ENCODE measurements around the gene WBP2NL.

The WBP2NL gene

GRCh38 chr22:41968601-41969000 is 30.0 kb upstream of the WBP2NL start:
- Histone ChIP-seq H3K36me3 (ENCODE audit: control insufficient read depth in 1 of 2, insufficient read depth in 2 of 2, low read length in 2 of 2) (no peaks in the 10 kb centered on the region), H3K27me3 (ENCODE audit: low read depth, low read length) (no peaks in the 10 kb centered on the region), H3K27ac (ENCODE audit: low read length) (no peak overlapping the region), H3K4me1 (ENCODE audit: control insufficient read depth in 1 of 2, insufficient read depth in 2 of 2, low read length in 2 of 2) (no peaks in the 10 kb centered on the region), H3K4me3 (ENCODE audit: low read depth in 1 of 2, low read length in 2 of 2) (no peak overlapping the region), H3K9me3 (ENCODE audit: control insufficient read depth in 1 of 2, low read length in 2 of 2) (no peaks in the 10 kb centered on the region)

GRCh38 chr22:41969110-41969646 is 29.4 kb upstream of the WBP2NL start, which contains the start of gene SEPTIN3:
Gene SEPTIN3, plus strand, starts transcription at chr22:41969443. Its CDS starts 2,050 bp downstream, at chr22:41971493.
- H3K36me3 ChIP-seq (ENCODE audit: control insufficient read depth in 1 of 2, insufficient read depth in 2 of 2, low read length in 2 of 2) = no peaks in the 10 kb centered on the region

GRCh38 chr22:41970601-41971000 is 28.0 kb upstream of the WBP2NL start:
- no peaks in the 10 kb centered on the region for H3K4me1 ChIP-seq (ENCODE audit: control insufficient read depth in 1 of 2, insufficient read depth in 2 of 2, low read length in 2 of 2)
- H3K27me3 ChIP-seq (ENCODE audit: low read depth, low read length) = no peaks in the 10 kb centered on the region
- H3K27ac ChIP-seq (ENCODE audit: low read length) = no peak overlapping the region
- H3K4me3 ChIP-seq (ENCODE audit: low read depth in 1 of 2, low read length in 2 of 2) = no peak overlapping the region
- H3K9me3 ChIP-seq (ENCODE audit: control insufficient read depth in 1 of 2, low read length in 2 of 2) = no peaks in the 10 kb centered on the region
- no peaks in the 10 kb centered on the region for H3K36me3 ChIP-seq (ENCODE audit: control insufficient read depth in 1 of 2, insufficient read depth in 2 of 2, low read length in 2 of 2)

More at GRCh38 chr22:41969110-41969646, 29.4 kb upstream of the WBP2NL start, which contains the start of gene SEPTIN3:
- no peak within 1 kb of the TSS for H3K4me3 ChIP-seq (ENCODE audit: low read depth in 1 of 2, low read length in 2 of 2)
- no peaks in the 10 kb centered on the region for H3K27me3 ChIP-seq (ENCODE audit: low read depth, low read length)
- H3K27ac ChIP-seq (ENCODE audit: low read length) = no peak within 1 kb of the TSS
- H3K4me1 ChIP-seq (ENCODE audit: control insufficient read depth in 1 of 2, insufficient read depth in 2 of 2, low read length in 2 of 2) = no peaks in the 10 kb centered on the region
- H3K9me3 ChIP-seq (ENCODE audit: control insufficient read depth in 1 of 2, low read length in 2 of 2) = no peaks in the 10 kb centered on the region

GRCh38 chr22:41971431-41971830 is 27.2 kb upstream of the WBP2NL start:
- Histone ChIP-seq H3K27me3 (ENCODE audit: low read depth, low read length) (peaks cover 6% of the 10 kb centered on the region), H3K4me3 (ENCODE audit: low read depth in 1 of 2, low read length in 2 of 2) (no peak overlapping the region), H3K9me3 (ENCODE audit: control insufficient read depth in 1 of 2, low read length in 2 of 2) (no peaks in the 10 kb centered on the region), H3K36me3 (ENCODE audit: control insufficient read depth in 1 of 2, insufficient read depth in 2 of 2, low read length in 2 of 2) (no peaks in the 10 kb centered on the region), H3K27ac (ENCODE audit: low read length) (no peak overlapping the region), H3K4me1 (ENCODE audit: control insufficient read depth in 1 of 2, insufficient read depth in 2 of 2, low read length in 2 of 2) (peaks cover 0 to 3% of the 10 kb centered on the region in 2 donors)

GRCh38 chr22:41974691-41975290 is 23.8 kb upstream of the WBP2NL start:
- Histone ChIP-seq H3K4me1 (ENCODE audit: control insufficient read depth in 1 of 2, insufficient read depth in 2 of 2, low read length in 2 of 2) (peaks cover 0 to 10% of the 10 kb centered on the region in 2 donors), H3K9me3 (ENCODE audit: control insufficient read depth in 1 of 2, low read length in 2 of 2) (no peaks in the 10 kb centered on the region), H3K27me3 (ENCODE audit: low read depth, low read length) (peaks cover 10% of the 10 kb centered on the region), H3K27ac (ENCODE audit: low read length) (no peak overlapping the region), H3K4me3 (ENCODE audit: low read depth in 1 of 2, low read length in 2 of 2) (no peak overlapping the region), H3K36me3 (ENCODE audit: control insufficient read depth in 1 of 2, insufficient read depth in 2 of 2, low read length in 2 of 2) (no peaks in the 10 kb centered on the region)

GRCh38 chr22:41975299-41976069 is 23.1 kb upstream of the WBP2NL start:
- Histone ChIP-seq H3K27ac (ENCODE audit: low read length) (no peak overlapping the region), H3K27me3 (ENCODE audit: low read depth, low read length) (peaks cover 10% of the 10 kb centered on the region)

GRCh38 chr22:41976070-41976901 is 22.3 kb upstream of the WBP2NL start:
- H3K27ac ChIP-seq (ENCODE audit: low read length) = no peak overlapping the region
- no peaks in the 10 kb centered on the region for H3K36me3 ChIP-seq (ENCODE audit: control insufficient read depth in 1 of 2, insufficient read depth in 2 of 2, low read length in 2 of 2)
- H3K27me3 ChIP-seq (ENCODE audit: low read depth, low read length) = peaks cover 10% of the 10 kb centered on the region
- H3K4me3 ChIP-seq (ENCODE audit: low read depth in 1 of 2, low read length in 2 of 2) = peak overlapping the region in 1 of 2 donors; percentile 65
- no peaks in the 10 kb centered on the region for H3K9me3 ChIP-seq (ENCODE audit: control insufficient read depth in 1 of 2, low read length in 2 of 2)
- peaks cover 0 to 10% of the 10 kb centered on the region in 2 donors for H3K4me1 ChIP-seq (ENCODE audit: control insufficient read depth in 1 of 2, insufficient read depth in 2 of 2, low read length in 2 of 2)

More at GRCh38 chr22:41975299-41976069, 23.1 kb upstream of the WBP2NL start:
- H3K4me3 ChIP-seq (ENCODE audit: low read depth in 1 of 2, low read length in 2 of 2) = no peak overlapping the region
- H3K9me3 ChIP-seq (ENCODE audit: control insufficient read depth in 1 of 2, low read length in 2 of 2) = no peaks in the 10 kb centered on the region
- H3K4me1 ChIP-seq (ENCODE audit: control insufficient read depth in 1 of 2, insufficient read depth in 2 of 2, low read length in 2 of 2) = peaks cover 0 to 10% of the 10 kb centered on the region in 2 donors
- H3K36me3 ChIP-seq (ENCODE audit: control insufficient read depth in 1 of 2, insufficient read depth in 2 of 2, low read length in 2 of 2) = no peaks in the 10 kb centered on the region

- H3K4me3 ChIP-seq (ENCODE audit: low read depth in 1 of 2, low read length in 2 of 2) = peak overlapping the region; percentile 11 to 61
- no peaks in the 10 kb centered on the region for H3K9me3 ChIP-seq (ENCODE audit: control insufficient read depth in 1 of 2, low read length in 2 of 2)
- peaks cover 10% of the 10 kb centered on the region for H3K27me3 ChIP-seq (ENCODE audit: low read depth, low read length)
- no peak overlapping the region for H3K27ac ChIP-seq (ENCODE audit: low read length)
- H3K4me1 ChIP-seq (ENCODE audit: control insufficient read depth in 1 of 2, insufficient read depth in 2 of 2, low read length in 2 of 2) = peaks cover 0 to 10% of the 10 kb centered on the region in 2 donors
- H3K36me3 ChIP-seq (ENCODE audit: control insufficient read depth in 1 of 2, insufficient read depth in 2 of 2, low read length in 2 of 2) = no peaks in the 10 kb centered on the region
Observed at GRCh38 chr22:41976961-41977566, 21.5 kb upstream of the WBP2NL start.

- no peak overlapping the region for H3K4me3 ChIP-seq (ENCODE audit: low read depth in 1 of 2, low read length in 2 of 2)
- H3K27me3 ChIP-seq (ENCODE audit: low read depth, low read length) = peaks cover 10% of the 10 kb centered on the region
- no peaks in the 10 kb centered on the region for H3K36me3 ChIP-seq (ENCODE audit: control insufficient read depth in 1 of 2, insufficient read depth in 2 of 2, low read length in 2 of 2)
- no peaks in the 10 kb centered on the region for H3K9me3 ChIP-seq (ENCODE audit: control insufficient read depth in 1 of 2, low read length in 2 of 2)
- H3K27ac ChIP-seq (ENCODE audit: low read length) = no peak overlapping the region
- H3K4me1 ChIP-seq (ENCODE audit: control insufficient read depth in 1 of 2, insufficient read depth in 2 of 2, low read length in 2 of 2) = peaks cover 0 to 10% of the 10 kb centered on the region in 2 donors
Observed at GRCh38 chr22:41978732-41979131, 19.9 kb upstream of the WBP2NL start.

- no peaks in the 10 kb centered on the region for H3K36me3 ChIP-seq (ENCODE audit: control insufficient read depth in 1 of 2, insufficient read depth in 2 of 2, low read length in 2 of 2)
- no peak overlapping the region for H3K4me3 ChIP-seq (ENCODE audit: low read depth in 1 of 2, low read length in 2 of 2)
- peaks cover 10% of the 10 kb centered on the region for H3K27me3 ChIP-seq (ENCODE audit: low read depth, low read length)
- H3K4me1 ChIP-seq (ENCODE audit: control insufficient read depth in 1 of 2, insufficient read depth in 2 of 2, low read length in 2 of 2) = peaks cover 0 to 10% of the 10 kb centered on the region in 2 donors
- no peaks in the 10 kb centered on the region for H3K9me3 ChIP-seq (ENCODE audit: control insufficient read depth in 1 of 2, low read length in 2 of 2)
- H3K27ac ChIP-seq (ENCODE audit: low read length) = no peak overlapping the region
Observed at GRCh38 chr22:41979423-41980250, 19.0 kb upstream of the WBP2NL start.
